Fibroblast of skin of scalp (primary cell): ENCODE results near the gene VN1R5.

Experiments
- DNase-seq: peaks from one replicate; pipeline ENCODE4 v3.0.0-alpha.2; 2013

Gene VN1R5

DNA sequence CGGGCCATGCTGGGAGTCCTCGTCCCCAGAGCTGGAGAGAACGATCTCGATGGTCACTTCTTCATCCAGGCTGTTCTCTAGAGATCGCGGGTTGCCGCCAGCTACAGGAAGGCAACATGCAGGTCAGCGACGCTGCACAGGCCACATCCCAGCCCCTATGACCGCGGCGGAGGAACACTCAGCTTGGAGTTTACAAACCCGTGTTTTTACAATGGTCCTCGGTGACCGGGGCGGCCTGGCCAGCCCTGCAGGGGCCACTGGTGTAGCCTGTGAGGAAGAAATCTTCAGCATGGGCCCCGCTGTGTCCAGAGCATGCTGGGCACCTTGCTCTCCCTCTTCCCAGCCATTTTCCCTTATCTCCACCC, 45.3 kb downstream of the VN1R5 start:
- DNase-seq, result no peak

DNA sequence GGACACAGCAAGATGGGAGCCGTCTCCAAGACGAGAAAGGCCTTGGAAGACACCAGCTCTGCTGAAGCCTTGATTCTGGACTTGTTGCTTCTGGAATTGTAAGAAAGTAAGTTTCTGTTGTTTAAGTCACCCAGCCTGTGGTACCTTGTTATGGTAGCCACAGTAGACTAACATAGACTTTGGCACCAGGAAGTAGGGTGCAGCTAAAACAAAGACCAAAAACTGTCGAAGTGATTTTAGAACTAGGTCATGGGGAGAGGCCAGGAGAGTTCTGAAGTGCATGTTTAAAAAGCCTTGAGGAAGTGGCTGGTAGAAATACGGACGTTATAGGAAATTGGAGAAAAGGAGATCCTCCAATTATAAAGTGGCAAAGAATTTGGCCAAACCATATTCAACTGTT, 47.3 kb downstream of the VN1R5 start:
- no peak for DNase-seq

DNA sequence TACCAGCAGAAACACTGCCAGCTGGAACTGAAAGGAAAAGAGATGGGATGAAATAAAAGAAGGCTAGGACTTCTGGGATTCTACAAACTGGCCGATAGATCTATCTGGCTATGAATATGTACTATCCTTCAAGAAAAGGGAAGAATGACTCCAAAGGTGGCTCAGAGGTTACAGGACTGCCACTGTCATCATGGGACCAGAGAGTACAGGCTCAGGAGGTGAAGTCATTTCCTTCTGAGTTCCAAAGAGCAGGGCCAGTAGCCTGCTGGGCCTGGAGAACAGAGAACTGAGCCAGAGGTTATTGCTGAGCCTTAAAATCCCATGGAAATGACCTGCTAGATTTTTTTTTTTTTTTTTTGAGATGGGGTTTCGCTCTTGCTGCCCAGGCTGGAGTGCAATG, 48.2 kb downstream of the VN1R5 start:
- no peak for DNase-seq
